ENCODE results near the gene MVD.

DNA sequence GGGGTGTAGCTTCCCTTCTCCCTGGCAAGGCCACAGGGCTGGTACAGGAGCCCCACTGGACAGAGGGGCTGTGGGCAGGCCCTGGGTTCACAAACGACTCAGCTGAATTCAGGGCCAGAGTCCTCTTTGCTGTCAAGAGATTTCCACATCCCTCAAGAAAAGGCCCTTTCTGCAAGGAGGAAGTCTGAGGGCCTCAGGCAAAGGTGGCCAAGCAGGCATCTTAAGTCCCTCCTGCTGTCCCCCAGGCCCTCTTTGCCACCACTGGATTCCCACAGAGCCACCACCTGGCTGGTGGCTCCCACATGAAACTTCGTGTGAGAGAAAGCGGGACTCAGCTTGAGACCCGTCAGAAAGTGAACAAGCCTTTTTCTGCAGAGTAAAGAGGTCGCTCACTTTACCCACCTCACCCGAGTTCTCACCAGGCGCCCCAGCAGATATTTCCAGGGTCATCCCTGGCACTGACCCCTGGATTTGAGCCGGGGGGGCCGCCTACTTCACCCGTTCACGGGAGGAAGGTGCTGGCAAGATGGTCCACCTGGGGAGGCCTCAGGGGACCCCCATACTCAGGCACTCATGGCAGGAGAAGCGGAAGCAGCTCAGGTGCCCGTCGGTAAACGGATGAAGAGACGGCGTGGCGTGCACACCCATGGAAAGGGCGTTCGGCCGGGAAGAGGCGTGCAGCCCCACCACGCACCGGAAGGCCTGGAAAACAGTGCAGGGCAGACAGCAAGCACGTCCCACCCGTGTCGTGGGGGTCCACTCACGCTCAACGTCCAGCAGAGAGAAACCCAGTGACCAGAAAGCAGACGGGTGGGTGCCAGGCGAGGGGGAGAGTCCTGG is 39.7 kb upstream of the MVD start:
- TF ChIP-seq EZH2 (IDR thresholded peaks at IDR 0.05; ENCODE audit: low read length, missing control alignments), result no peak
- TF ChIP-seq, protein P1, sequence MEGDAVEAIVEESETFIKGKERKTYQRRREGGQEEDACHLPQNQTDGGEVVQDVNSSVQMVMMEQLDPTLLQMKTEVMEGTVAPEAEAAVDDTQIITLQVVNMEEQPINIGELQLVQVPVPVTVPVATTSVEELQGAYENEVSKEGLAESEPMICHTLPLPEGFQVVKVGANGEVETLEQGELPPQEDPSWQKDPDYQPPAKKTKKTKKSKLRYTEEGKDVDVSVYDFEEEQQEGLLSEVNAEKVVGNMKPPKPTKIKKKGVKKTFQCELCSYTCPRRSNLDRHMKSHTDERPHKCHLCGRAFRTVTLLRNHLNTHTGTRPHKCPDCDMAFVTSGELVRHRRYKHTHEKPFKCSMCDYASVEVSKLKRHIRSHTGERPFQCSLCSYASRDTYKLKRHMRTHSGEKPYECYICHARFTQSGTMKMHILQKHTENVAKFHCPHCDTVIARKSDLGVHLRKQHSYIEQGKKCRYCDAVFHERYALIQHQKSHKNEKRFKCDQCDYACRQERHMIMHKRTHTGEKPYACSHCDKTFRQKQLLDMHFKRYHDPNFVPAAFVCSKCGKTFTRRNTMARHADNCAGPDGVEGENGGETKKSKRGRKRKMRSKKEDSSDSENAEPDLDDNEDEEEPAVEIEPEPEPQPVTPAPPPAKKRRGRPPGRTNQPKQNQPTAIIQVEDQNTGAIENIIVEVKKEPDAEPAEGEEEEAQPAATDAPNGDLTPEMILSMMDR (conservative IDR thresholded peaks at IDR 0.05 in 1 of 2, IDR thresholded peaks at IDR 0.05 in 1 of 2; ENCODE audit: low read depth in 1 of 2, low read length in 2 of 2), result no peak

Data from fibroblast of lung (primary cell).